Measurements from ENCODE around the gene SIK2.

SIK2 gene

DNA sequence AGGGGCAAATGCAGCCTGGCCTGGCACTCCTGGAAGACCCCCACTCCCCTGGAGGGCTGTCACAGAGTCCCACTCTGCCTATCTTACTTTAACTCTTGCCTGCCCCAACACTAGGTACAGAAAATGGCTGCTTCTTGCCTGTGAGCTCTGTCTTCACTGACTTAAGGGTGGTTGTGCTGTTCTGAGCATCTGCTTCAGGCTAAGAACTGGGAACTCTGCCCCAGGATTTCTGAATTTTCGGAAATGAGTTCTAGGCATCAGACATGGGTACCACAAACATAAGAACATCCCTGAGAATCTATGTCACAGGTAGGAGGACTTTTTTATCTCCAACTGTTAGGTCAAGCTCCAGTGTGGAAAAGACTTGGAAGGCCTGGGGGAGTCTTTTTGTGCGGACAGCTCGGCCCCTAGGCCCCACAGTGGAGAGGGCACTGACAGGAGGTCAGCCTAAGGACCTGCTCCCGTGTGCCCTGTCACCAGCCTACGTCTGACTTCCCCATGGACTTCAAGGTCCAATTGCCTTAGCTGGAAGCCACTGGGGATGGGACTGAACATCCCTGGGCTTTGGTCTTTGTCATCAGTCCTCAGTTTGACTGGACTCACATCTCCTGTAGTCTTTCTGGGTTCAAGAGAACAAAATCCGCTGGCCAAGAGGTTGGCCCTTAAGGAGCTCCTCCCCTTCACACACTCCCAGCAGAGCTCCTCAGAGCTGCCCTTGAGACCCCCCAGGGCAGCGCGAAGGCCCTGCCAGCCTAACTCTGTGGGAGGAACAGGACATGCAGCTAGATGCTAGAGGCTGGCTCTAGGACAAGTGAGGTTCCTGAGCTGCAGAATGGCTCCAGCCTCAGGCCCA lies 132.1 kb downstream of the SIK2 start:
- no peak for DNase-seq

DNA sequence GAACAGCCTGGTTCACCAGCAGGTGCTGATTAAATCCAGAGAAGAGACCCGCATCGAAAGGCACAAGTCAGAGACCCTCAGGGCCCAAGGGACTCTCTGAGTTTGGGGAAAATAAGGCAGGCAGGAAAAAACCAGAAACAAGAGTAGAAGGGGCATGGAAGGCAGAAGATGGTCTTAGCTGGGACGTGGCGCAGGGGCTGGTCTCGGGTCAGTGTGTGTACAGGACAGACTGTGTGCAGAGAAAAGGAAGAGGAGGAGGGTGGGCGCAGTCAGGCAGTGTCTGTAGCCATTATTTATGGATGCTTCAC lies 132.7 kb downstream of the SIK2 start:
- no peak for DNase-seq

DNA sequence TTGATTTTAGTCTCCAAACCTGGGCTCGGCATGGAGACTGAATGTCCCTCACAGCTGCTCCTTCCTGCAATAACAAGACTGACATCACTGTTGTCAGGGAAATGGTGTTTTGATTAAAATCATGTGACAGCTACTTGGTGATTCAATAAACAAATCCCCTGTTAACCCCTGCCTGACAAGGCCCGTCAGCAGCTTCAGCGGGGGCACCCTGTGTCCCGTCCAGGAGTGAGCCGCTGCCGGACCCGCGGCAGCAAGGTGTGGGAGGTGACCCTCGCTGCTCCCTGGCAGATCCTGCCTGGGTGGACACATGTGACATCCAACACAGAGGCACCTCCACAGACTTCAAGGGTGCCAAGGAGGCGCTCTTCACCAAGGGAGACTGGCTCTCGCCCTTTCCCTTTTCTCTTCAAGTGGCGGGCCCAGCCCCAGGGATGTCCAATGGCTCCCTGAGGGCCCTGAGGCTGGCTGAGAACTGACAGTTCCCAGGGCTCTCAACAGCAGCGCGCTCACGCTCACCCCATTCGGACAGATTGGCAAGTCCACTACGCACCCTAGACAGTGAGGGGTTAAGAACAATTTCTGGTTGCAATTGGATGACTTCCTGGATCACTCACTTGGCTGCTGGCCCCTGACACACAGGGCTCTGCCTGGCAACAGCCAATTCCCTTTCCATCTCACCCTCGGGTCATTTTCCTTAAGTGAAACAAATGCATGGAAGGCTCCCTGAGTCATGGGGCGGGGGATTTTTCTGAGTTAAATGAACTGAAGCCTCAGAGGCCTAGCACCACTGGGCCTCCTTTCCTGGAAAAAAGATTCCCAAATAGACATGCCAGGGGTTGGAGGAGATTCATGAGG lies 133.2 kb downstream of the SIK2 start:
- DNase-seq, result no peak

DNA sequence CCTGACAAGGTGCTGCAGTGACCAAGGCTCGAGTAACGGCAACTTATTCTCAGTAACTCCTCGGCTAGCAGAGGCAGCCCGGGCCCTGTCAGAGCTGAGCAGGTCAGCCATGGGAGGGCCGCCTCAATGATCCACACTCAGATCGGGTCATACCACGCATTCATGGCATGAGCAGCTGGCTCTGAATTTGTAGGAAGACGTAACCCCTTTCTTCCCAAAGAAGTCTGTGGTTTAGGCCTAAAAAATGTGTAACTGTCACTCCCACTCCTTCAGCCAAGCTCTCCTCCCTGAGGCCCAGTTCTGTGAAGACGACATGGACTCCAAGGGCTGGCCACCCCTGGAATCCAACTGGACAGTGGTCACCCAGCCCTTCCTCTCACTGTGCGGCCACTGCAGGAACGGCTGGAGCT lies 133.9 kb downstream of the SIK2 start:
- no peak for DNase-seq

DNA sequence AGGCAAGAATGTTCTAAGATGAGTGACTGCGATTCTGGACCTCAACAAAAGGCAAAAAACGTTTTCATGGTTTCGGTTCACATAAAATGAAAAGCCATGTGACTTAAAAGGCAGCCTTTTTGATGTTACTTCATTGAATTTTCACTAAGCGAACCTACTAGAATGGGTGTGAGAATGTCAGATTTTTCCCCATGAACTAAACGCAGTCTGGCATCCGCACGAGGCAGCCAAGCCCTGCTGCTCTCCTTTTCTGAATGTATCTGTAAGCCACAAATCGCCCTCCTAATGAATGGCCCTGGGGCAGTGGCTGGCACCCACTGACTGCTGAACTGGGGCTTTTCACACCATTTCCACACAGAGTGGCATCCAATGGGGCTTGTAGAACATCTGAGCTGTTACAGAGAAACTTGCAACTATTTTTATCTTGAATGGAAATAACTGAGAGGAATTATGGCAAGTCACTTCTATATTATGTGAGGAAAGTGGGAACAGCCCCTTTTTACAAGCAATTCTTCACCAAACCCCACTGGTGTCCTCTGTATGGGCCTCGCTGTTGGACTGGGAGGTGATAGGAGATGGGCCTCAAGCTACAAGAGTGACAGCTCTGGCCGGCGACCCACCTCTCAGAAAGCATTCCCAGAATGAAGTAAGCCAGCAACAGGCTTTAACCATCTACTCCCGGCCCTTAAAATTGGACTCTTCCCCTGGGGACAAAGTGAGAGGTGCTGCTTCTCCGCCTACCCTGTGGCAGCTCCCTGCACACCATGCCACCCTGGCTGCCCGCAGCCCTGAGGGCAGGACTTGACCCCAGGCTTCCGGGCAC lies 134.6 kb downstream of the SIK2 start:
- DNase-seq, result no peak

DNA sequence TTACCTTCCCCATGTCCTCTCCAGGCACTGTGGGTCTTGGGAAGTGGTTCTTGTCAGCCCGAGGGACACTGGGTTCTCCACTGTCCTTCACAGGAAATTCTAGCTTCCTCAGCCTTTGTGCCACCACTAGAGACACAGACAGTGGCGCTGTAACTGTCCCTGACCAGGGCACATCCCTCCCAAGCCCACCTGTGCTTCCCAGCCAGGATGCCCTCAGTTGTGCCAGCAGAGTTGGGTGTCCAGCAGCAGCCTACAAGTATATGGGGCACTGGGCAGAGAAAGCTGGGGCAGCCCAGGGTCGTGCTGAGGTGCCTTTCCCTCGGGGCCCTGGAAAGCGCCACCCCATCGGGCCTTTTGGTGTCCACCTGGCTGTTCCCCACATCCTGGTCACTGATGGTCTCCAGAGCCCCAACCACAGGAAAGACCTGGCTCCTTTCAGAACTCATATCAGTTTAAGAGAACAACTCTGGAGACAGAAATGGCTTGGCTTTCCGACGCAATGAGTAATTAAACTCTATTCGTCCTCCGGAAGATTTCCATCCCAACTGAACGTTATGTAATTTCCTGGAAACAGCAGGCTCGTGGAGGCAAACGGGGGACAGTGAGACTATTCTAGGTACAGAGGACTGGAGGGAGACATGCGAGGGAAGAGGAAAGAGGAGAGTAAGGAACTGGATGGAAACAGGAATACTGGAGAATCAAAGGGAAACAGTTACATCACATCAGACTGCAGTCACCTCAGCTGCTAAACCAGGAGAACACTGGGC lies 135.4 kb downstream of the SIK2 start:
- DNase-seq, result no peak

DNA sequence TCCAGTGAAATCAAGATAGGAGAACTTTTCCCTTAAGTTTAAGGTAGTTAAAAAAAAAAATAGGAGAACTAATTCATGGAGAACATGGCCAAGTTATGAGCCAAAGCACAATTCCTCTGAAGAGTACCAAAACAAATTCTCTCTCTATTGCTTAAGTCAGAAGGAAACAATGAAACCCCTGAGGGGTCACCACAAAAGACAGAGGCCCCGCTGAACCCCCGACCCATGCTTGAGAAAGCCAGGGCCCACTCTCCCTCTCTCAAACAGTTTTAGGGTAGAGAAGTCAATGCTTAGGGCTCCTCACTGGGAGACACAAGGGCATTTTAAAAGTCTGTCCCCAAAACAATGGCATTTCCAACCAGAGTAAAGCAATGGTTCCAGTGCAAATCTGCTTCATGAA lies 137.1 kb downstream of the SIK2 start:
- no peak for DNase-seq

DNA sequence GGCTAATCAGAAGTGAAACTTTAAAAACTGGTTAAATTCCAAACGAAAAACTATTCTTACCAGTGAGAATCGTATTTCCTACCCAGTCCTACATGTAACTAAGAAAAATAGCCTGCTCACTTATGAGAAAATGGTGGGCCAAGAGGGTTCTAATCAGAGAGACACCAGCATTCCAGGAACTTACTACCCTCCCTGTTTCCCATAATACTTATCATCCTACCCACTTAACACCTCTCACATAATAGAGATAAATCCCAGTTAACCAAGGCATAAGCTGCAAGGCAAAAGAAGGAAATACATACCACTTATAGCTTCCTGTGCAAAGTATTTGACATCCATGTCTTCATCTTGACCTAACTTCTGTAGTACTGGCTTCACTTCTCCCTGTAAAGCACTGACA lies 139.5 kb downstream of the SIK2 start:
- DNase-seq, result no peak

DNA sequence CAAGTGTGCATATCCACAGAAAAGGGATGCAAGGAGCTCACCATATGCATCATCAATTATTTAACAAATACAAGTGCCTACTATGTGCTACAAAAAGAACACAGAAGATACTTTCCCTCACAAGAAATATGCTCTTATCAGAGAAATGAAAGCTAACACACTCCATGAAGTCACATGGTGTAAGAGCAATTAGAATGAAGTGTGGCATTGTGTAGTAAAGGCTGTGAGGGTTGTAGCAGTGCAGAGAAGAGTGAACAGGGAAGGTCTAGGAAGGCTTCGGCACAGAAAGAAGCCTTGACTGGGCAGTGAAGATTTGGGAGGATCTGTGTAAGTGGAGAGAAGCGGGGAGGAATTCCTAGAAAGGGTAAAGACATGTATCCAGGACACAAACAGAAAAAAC lies 141.5 kb downstream of the SIK2 start:
- no peak for DNase-seq

DNA sequence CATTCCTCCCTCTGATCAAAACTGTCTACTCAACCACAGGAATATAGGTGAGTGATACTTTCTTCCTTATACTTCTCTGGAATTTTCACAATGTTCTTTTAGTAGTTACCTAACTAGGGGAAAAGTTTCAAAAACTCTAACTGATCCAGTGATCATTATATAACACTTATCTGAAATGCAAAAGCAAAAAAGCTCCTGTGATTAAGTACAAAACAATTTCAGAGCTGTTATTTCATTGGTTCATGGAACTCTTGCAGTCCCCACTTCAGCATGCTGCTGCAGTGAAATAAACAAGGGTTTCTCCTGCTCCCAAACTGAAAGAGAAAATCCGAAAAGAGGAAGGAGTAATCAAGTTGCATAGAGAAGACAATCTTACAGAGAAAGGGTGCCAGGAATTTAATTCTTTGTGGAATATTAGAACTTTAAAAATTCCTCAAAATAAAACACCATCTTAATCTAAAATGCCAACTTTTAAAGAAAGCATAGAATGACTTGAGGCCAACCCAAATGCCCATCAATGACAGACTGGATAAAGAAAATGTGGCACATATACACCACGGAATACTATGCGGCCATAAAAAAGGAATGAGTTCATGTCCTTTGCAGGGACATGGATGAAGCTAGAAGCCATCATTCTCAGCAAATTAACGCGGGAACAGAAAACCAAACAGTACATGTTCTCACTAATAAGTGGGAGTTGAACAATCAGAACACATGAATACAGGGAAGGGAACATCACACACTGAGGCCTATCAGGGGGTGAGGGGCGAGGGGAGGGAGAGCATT lies 143.7 kb downstream of the SIK2 start:
- DNase-seq, result no peak

DNA sequence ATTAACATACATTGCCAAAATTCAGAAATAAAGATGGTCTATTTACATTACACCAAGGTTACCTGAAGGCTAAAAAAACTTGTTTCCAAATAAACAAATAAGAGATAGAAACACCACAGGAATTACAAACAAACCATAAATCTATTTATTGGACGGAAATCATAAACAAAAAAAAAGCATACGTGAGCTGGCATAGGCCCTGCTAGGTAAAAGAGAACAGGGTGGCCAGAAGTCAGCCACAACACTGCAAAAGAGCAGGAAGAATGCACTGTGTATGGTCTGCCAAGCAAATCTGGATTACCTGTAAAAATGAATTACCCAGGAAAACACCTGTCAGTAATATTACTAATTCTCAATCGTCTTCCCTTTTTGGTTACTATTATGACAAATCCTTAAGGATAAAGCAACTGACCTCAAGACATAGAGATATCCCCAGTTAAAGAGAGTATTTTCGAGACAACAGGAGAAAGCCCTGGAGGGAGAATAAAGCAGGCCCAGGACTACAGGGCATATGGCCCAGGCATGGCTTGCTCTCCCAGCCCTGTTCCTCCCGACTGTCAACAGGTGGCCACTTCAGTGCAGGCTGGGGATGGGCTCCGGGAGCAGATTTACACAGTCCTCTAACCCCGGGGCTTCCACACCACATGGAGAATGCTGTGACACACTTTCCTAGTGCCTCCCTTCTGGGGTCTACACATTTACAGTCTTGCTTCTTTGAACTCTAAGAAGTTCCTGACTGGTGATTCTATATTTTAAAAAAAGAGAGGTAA lies 146.0 kb downstream of the SIK2 start:
- no peak for DNase-seq

DNA sequence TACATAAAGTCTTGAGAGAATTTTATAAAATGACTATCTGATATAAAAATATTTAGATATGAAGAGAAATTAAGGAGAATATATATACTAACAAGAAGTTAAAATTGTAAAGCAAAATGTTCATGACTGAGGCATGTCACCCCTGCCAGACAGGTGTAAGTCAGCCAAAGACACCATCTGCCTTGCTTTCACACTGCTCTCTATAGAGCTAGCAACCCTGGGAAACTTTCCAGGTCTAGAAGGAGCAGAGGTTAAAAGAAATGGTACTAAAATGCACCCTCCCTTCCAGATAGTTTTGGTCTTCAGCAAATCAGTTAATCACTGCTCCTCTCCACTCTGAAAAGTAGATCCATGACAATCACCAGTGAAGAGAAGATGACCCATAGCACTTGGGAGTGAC lies 147.4 kb downstream of the SIK2 start:
- DNase-seq, result no peak

DNA sequence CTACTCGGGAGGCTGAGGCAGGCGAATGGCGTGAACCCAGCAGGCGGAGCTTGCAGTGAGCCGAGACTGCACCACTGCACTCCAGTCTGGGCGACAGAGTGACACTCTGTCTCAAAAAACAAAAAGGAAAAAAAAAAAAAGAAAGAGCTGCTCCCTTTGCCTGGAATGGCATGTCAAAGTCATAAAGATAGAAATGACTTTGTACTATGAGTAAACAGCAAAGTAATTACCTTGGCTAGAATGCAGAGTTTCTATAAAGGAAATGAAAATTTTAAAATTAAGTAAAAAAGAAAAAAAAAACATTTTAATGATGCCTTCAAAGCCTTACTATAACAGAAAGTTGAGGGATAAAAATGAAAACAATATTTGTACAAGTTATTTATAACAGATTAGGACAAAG lies 153.8 kb downstream of the SIK2 start:
- DNase-seq, result no peak

DNA sequence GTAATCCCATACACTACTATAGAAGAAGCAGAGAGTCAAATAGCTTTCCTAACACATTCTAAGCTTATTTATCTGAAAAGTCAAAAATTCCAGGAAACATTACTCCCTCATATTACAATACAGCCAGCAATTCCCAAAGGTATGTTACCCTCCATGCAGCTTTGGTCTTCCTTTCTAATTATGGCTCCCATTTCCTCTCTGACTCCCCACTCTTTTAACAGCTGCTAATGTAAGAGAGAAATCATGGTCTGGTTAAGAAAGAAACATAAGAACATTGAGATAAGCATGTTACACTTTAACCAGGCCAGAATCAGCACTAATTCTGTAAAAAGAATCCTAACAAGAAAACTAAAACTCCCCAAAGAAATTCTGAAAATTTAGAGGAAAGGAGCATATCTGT lies 157.1 kb downstream of the SIK2 start:
- no peak for DNase-seq

DNA sequence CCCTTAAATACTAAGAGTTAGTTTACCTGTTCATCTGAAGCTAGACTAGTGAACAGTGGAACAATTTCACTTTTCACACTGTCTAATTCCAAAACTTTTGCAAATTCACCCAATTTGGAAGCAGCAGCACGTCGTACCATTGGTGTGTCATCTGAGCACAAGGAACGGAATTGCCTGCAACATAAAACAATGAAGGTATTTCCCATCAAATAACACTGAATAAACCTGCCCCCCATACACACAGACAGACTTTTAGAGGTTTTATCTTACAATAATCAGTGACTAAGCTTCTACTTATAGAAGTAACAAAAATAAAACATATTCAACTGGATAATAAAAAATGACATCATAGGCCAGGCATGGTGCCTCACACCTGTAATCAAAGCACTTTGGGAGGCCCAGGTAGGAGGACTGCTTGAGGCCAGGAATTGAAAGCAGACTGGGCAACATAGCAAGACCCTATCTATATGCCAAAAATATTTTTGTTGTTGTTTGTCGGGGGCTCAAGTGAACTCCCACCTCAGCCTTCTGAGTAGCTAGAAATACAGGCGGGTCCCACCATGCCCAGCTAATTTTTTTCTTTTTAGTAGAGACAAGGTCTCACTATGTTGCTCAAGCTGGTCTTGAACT lies 157.6 kb downstream of the SIK2 start:
- DNase-seq, result no peak

DNA sequence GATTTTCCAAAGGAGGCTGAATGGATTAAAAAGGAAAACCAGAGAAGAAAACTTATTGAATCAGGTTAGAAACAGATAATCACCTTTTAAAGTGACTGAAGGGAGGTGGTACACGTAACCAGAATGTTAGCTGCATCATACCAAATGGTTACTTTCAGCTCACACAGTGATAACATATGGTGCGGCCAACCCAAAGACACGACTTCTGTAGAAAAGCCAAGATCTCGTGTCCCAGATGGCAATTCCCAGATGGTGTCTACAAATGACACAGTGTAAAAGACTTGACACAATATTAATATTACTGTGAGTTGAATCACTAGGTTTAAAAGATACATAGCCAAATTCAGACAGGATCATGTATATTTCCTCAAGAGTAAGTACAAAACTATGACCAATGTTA lies 158.8 kb downstream of the SIK2 start:
- no peak for DNase-seq

DNA sequence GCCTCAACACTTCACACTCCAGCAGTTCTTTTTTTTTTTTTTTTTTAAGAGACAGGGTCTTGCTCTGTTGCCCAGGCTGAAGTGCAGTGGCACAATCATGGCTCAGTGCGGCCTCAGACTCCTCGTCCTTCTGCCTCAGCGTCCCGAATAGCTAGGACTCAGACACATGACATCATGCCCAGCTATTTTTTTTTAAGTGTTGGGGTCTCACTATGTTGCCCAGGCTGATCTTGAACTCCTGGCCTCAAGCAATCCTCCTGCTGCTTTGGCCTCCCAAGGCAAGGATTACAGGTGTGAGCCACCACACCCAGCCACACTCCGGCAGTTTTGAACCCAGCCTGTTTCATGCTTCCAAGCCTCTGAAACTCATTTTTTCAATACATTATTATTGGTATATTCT lies 160.3 kb downstream of the SIK2 start:
- no peak for DNase-seq

DNA sequence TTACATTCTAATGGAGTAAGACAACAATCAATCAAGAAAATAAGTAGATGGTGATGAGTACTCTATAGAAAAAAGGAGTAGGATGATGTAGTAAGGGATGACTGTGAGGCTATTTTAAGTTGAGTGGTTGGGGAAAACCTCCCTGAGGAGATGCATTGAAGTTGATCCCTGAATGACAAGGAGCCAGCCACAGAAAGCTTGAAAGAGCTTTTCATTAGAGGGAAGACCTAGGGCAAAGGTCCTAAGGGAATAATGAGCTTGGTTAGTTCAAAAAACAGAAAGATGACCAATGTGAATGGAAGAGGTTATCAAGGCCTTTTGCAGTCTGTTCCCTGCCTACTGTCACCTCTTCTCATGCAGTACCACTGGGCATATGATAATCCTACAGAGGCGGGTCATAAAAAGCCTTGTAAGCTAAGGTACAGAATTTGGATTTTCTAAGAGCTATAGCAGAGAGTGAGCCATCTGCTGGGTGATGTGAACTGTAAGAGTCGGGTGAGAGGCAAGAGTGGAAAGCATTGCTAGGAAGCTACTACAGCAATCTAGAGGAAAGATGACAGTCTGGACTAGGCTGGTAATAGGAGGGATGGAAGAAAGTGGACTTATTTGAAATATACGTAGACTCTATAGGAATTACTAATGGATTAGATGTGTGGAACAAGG lies 160.9 kb downstream of the SIK2 start:
- DNase-seq, result no peak

DNA sequence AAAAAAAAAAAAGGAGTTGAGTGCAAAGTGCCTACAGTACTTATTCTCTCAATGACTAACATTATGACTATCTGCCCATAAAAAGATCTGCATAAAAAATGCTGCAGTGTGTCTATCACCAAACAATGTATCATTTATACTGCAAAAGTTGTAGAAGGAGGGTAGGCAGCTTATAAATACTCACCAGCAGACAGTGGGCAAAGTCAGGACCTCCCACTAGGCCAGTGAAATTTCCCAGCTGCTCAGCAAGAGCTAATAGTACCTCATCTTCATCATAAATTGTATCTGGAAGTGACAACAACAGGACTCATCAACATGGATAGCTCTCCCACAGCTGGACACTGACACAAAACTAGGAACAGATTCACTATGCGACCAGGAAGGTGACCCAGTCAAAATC lies 162.4 kb downstream of the SIK2 start:
- DNase-seq, result no peak

Data from activated CD4-positive, alpha-beta T cell treated with anti-CD3 and anti-CD28 coated beads for 48 hours (primary cell).